Measurements from ENCODE around the gene DAB1. TPM values are rescaled to one million over a fixed set of nuclear protein-coding genes. Genes with fewer than 3 reads are reported as not detected.

Gene DAB1
- total RNA-seq, 6 donors from 2014 or later: 0.15 to 0.20 TPM; not detected in 4

- ATAC-seq (ENCODE audit: low FRiP score in 2 of 2) (no peak), DNase-seq (no peak)
- no peaks in the 10 kb centered on the region for H3K9me3 ChIP-seq
- no peak overlapping the region for H3K27ac ChIP-seq
- no peak overlapping the region for H3K4me3 ChIP-seq
- no peaks in the 10 kb centered on the region for H3K36me3 ChIP-seq
- no peak for TF ChIP-seq EP300 (IDR thresholded peaks at IDR 0.05)
- TF ChIP-seq POLR2A (IDR thresholded peaks at IDR 0.05): no peak
- no peak for TF ChIP-seq POLR2AphosphoS5 (IDR thresholded peaks at IDR 0.05)
- TF ChIP-seq, protein P1, sequence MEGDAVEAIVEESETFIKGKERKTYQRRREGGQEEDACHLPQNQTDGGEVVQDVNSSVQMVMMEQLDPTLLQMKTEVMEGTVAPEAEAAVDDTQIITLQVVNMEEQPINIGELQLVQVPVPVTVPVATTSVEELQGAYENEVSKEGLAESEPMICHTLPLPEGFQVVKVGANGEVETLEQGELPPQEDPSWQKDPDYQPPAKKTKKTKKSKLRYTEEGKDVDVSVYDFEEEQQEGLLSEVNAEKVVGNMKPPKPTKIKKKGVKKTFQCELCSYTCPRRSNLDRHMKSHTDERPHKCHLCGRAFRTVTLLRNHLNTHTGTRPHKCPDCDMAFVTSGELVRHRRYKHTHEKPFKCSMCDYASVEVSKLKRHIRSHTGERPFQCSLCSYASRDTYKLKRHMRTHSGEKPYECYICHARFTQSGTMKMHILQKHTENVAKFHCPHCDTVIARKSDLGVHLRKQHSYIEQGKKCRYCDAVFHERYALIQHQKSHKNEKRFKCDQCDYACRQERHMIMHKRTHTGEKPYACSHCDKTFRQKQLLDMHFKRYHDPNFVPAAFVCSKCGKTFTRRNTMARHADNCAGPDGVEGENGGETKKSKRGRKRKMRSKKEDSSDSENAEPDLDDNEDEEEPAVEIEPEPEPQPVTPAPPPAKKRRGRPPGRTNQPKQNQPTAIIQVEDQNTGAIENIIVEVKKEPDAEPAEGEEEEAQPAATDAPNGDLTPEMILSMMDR (IDR thresholded peaks at IDR 0.05): no peak
- WGBS, 2 donors: 74 to 84% methylated on average over 2 of the region's 2 CpGs
- no peaks in the 10 kb centered on the region for H3K27me3 ChIP-seq
- no peaks in the 10 kb centered on the region for H3K4me1 ChIP-seq
Measured at GRCh38 chr1:57190898-57191297, 233.0 kb downstream of the DAB1 start.

GRCh38 chr1:57188168-57188567, 235.7 kb downstream of the DAB1 start:
- H3K4me3 ChIP-seq: no peak overlapping the region
- ATAC-seq (ENCODE audit: low FRiP score in 2 of 2): no peak
- 65 to 87% methylated on average over 2 of the region's 2 CpGs for whole genome bisulfite sequencing, 2 donors
- no peaks in the 10 kb centered on the region for H3K4me1 ChIP-seq
- no peak for DNase-seq
- no peak for TF ChIP-seq POLR2A (IDR thresholded peaks at IDR 0.05)
- TF ChIP-seq, protein P1 (IDR thresholded peaks at IDR 0.05): no peak
- no peaks in the 10 kb centered on the region for H3K9me3 ChIP-seq
- H3K36me3 ChIP-seq: no peaks in the 10 kb centered on the region
- no peak overlapping the region for H3K27ac ChIP-seq
- H3K27me3 ChIP-seq: no peaks in the 10 kb centered on the region

DNA sequence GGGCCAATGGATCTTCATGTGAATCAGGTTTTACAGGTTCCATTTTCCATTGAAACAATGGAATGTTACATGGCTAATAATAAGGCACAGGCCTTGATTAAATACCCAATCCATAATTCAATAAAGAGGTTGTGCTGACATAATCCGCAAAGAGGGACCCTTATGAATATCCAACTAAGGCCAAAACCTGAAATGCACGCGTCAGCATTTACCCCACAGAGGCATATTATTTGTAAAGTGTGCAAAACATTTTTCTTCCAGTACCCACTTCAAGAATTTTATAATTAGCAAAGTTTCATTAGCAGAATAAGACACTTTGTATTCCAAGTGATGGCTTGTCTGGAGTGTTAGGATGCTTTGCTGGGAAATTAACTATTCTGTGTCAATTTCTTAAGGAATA, 237.4 kb downstream of the DAB1 start:
- Histone ChIP-seq H3K4me3 (no peak overlapping the region), H3K36me3 (no peaks in the 10 kb centered on the region), H3K9me3 (no peaks in the 10 kb centered on the region), H3K4me1 (no peaks in the 10 kb centered on the region), H3K27ac (no peak overlapping the region), H3K27me3 (no peaks in the 10 kb centered on the region)
- DNase-seq (no peak), ATAC-seq (ENCODE audit: low FRiP score in 2 of 2) (no peak)
- 93 to 97% methylated on average over 3 of the region's 3 CpGs for WGBS, 2 donors
- TF ChIP-seq, protein P1 (IDR thresholded peaks at IDR 0.05): no peak
- TF ChIP-seq POLR2AphosphoS5 (IDR thresholded peaks at IDR 0.05) (no peak), EP300 (IDR thresholded peaks at IDR 0.05) (no peak), POLR2A (IDR thresholded peaks at IDR 0.05) (no peak)

DNA sequence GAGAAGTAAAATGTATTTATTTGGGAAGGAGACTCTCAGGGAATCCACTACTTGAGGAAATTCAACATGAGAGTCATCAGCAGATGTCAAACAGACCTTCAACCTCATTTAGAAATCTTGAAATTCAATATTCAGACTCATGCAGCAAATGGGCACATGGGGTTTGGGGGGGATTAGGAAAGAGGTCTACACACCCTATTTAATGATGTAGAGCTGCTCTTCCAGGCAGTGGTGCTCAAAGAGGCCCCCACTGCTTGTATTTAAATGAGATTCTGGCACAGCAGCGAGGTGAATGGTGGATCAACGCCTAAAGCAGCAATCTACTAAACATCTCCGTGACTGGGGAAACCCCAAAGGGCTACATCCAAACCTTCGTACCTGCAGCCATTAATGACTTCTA, 244.9 kb downstream of the DAB1 start:
- no peak overlapping the region for H3K4me3 ChIP-seq
- H3K9me3 ChIP-seq: no peaks in the 10 kb centered on the region
- no peaks in the 10 kb centered on the region for H3K36me3 ChIP-seq
- no peaks in the 10 kb centered on the region for H3K27me3 ChIP-seq
- no peak for DNase-seq
- H3K4me1 ChIP-seq: no peaks in the 10 kb centered on the region
- no peak overlapping the region for H3K27ac ChIP-seq
- ATAC-seq (ENCODE audit: low FRiP score in 2 of 2): no peak
- WGBS, 2 donors: 81 to 88% methylated on average over 4 of the region's 4 CpGs
- TF ChIP-seq, protein P1 (IDR thresholded peaks at IDR 0.05): no peak
- no peak for TF ChIP-seq POLR2AphosphoS5 (IDR thresholded peaks at IDR 0.05)
- TF ChIP-seq EP300 (IDR thresholded peaks at IDR 0.05): no peak
- no peak for TF ChIP-seq POLR2A (IDR thresholded peaks at IDR 0.05)

- Histone ChIP-seq H3K36me3 (no peaks in the 10 kb centered on the region), H3K4me3 (no peak overlapping the region), H3K9me3 (no peaks in the 10 kb centered on the region), H3K4me1 (no peaks in the 10 kb centered on the region), H3K27ac (no peak overlapping the region), H3K27me3 (no peaks in the 10 kb centered on the region)
- WGBS, 2 donors: 73 to 90% methylated on average over 5 of the region's 5 CpGs
- ATAC-seq (ENCODE audit: low FRiP score in 2 of 2) (no peak), DNase-seq (no peak)
- TF ChIP-seq EP300 (IDR thresholded peaks at IDR 0.05): no peak
- TF ChIP-seq POLR2A (IDR thresholded peaks at IDR 0.05): no peak
- TF ChIP-seq POLR2AphosphoS5 (IDR thresholded peaks at IDR 0.05): no peak
- TF ChIP-seq, protein P1 (IDR thresholded peaks at IDR 0.05): no peak
Measured at GRCh38 chr1:57175506-57175905, 248.4 kb downstream of the DAB1 start.

All from upper lobe of left lung (tissue), 6 donors.